HCT116 (cell line): Measurements from ENCODE around the gene DIS3L2. TPM values are rescaled to one million over a fixed set of nuclear protein-coding genes. Genes with fewer than 3 reads are reported as not detected.

Experiments
- ATAC-seq: fragments of 200-7000 bp; cut with Tn5 transposase; 2 replicates; pipeline ENCODE4 v1.9.1; 2020; ENCODE audit warnings: mild to moderate bottlenecking, moderate library complexity
- BruUV-seq: library from RNA; stranded (reverse); fragments of 400-500 nt; replicated peaks from 2 replicates; lab custom pipeline; 2021; lab: Mats Ljungman, UMichigan
- CTCF ChIA-PET: fragments of 300-600 bp; sonication (Branson Sonifier 250); formaldehyde crosslinking; loops from one replicate; lab custom pipeline; 2021; ENCODE audit warnings: antibody characterized with exemption; lab: Charles Lee
- POLR2A ChIA-PET: fragments of 300-600, 350-600 bp; sonication (Branson Sonifier 250); formaldehyde crosslinking; loops from one replicate; lab custom pipeline; 2021; ENCODE audit warnings: antibody characterized with exemption; lab: Charles Lee
- RAD21 ChIA-PET, 2 experiments: fragments of 300-600 bp; sonication (Branson Sonifier 250); formaldehyde crosslinking; loops; one replicate each; lab custom pipeline; 2023; ENCODE audit warnings: low total read pairs in 2 of 2; ENCODE audit not compliant: uncharacterized antibody in 2 of 2, unreplicated experiment in 2 of 2, low non-redundant PET in 1 of 2; lab: Charles Lee
- DNase-seq: peaks from one replicate; pipeline ENCODE4 v3.0.0-alpha.2; 2010; ENCODE audit warnings: low read depth, low spot score
- H2AFZ ChIP-seq: fragments of 200-600 bp; shearing (Covaris generic), sonication (generic); 2 replicates; pipeline ENCODE4 v1.6.1; 2017; ENCODE audit warnings: low read depth, mixed run types, mixed read lengths, antibody characterized with exemption, low read length; ENCODE audit not compliant: poor library complexity, severe bottlenecking
- H3K27ac ChIP-seq: 2 replicates; pipeline ENCODE4 v1.5.1; 2012; ENCODE audit warnings: low read depth, low read length
- H3K27me3 ChIP-seq: fragments of 200-600 bp; sonication (generic); 2 replicates; pipeline ENCODE4 v1.6.1; 2016; ENCODE audit warnings: mixed run types, low read length, mixed read lengths; ENCODE audit not compliant: insufficient read depth
- H3K36me3 ChIP-seq, 2 experiments: fragments of 200-500 bp in 1 of 2; fragments of 200-600 bp in 1 of 2; sonication (Bioruptor generic) in 1 of 2; sonication (generic) in 1 of 2; 2 replicates each; pipeline versions ENCODE4 v1.5.1 to v1.6.1; 2014 to 2016; ENCODE audit warnings: low read length in 2 of 2, inconsistent platforms in 1 of 2, mixed read lengths in 1 of 2, mixed run types in 1 of 2; ENCODE audit not compliant: insufficient read depth in 2 of 2, control insufficient read depth in 1 of 2
- H3K4me1 ChIP-seq, 2 experiments: fragments of 200-600 bp in 1 of 2; sonication (generic) in 1 of 2; 2 replicates each; pipeline versions ENCODE4 v1.5.1 to v1.6.1; 2012 to 2017; ENCODE audit warnings: low read length in 2 of 2, inconsistent platforms in 1 of 2, mild to moderate bottlenecking in 1 of 2, mixed read lengths in 1 of 2, mixed run types in 1 of 2, moderate library complexity in 1 of 2; ENCODE audit not compliant: insufficient read depth in 2 of 2, control insufficient read depth in 1 of 2
- H3K4me2 ChIP-seq: fragments of 200-600 bp; sonication (generic); 2 replicates; pipeline ENCODE4 v1.6.1; 2017; ENCODE audit warnings: mixed run types, low read length, mixed read lengths
- H3K4me3 ChIP-seq, 2 experiments: fragments of 200-600 bp in 1 of 2; sonication (generic) in 1 of 2; replicated peaks in 1 of 2; 2 replicates each; pipeline ENCODE4 v1.5.1; 2011 to 2016; ENCODE audit warnings: low read length in 2 of 2, control low read depth in 1 of 2, low read depth in 1 of 2, mild to moderate bottlenecking in 1 of 2, mixed read lengths in 1 of 2, mixed run types in 1 of 2
- H3K79me2 ChIP-seq: fragments of 200-600 bp; sonication (generic); 2 replicates; pipeline ENCODE4 v1.6.1; 2017; ENCODE audit warnings: mild to moderate bottlenecking, mixed run types, low read length, moderate library complexity, mixed read lengths; ENCODE audit not compliant: insufficient read depth
- H3K9ac ChIP-seq: fragments of 200-600 bp; sonication (generic); 2 replicates; pipeline ENCODE4 v1.6.1; 2016; ENCODE audit warnings: low read length, mixed read lengths
- H3K9me2 ChIP-seq: fragments of 200-600 bp; sonication (generic), shearing (Covaris generic); 2 replicates; pipeline ENCODE4 v1.6.1; 2017; ENCODE audit warnings: mixed run types, mild to moderate bottlenecking, moderate library complexity; ENCODE audit not compliant: insufficient read depth
- H3K9me3 ChIP-seq, 2 experiments: fragments of 200-500 bp in 1 of 2; fragments of 200-600 bp in 1 of 2; sonication (Bioruptor generic) in 1 of 2; sonication (generic) in 1 of 2; 2 replicates each; pipeline ENCODE4 v1.6.1; 2014 to 2017; ENCODE audit warnings: low read length in 2 of 2, mixed read lengths in 2 of 2, inconsistent platforms in 1 of 2, low read depth in 1 of 2, mild to moderate bottlenecking in 1 of 2, mixed run types in 1 of 2, moderate library complexity in 1 of 2; ENCODE audit not compliant: control insufficient read depth in 1 of 2, insufficient read depth in 1 of 2
- H4K20me1 ChIP-seq: fragments of 200-600 bp; sonication (generic), shearing (Covaris generic); 2 replicates; pipeline ENCODE4 v1.6.1; 2017; ENCODE audit warnings: mixed run types, mild to moderate bottlenecking, moderate library complexity; ENCODE audit not compliant: insufficient read depth
- ATF3 ChIP-seq: IDR thresholded peaks from 2 replicates; pipeline ENCODE4 v1.6.1; 2012
- CBX3 ChIP-seq: IDR thresholded peaks from 2 replicates; pipeline ENCODE4 v1.6.1; 2012; ENCODE audit warnings: low read depth
- CEBPB ChIP-seq: IDR thresholded peaks from 2 replicates; pipeline ENCODE4 v1.6.1; 2012; ENCODE audit warnings: low read depth
- CTCF ChIP-seq, 3 experiments: fragments of 200-600 bp in 1 of 3; sonication (generic) in 1 of 3; IDR thresholded peaks in 2 of 3; conservative IDR thresholded peaks in 1 of 3; 2 replicates each; pipeline ENCODE4 v1.5.1; 2012 to 2017; ENCODE audit warnings: low read depth in 2 of 3, low read length in 2 of 3, antibody characterized with exemption in 1 of 3, borderline replicate concordance in 1 of 3, control low read depth in 1 of 3, mild to moderate bottlenecking in 1 of 3, mixed read lengths in 1 of 3, mixed run types in 1 of 3, moderate library complexity in 1 of 3; ENCODE audit not compliant: insufficient read depth in 1 of 3
- EGR1 ChIP-seq: IDR thresholded peaks from 2 replicates; pipeline ENCODE4 v1.6.1; 2012; ENCODE audit warnings: low read depth
- EZH2 ChIP-seq: fragments of 200-600 bp; sonication (generic); IDR thresholded peaks from 2 replicates; pipeline ENCODE4 v1.6.1; 2017; ENCODE audit warnings: antibody characterized with exemption, mixed run types
- EZH2phosphoT487 ChIP-seq: fragments of 200-600 bp; IDR thresholded peaks from 2 replicates; pipeline ENCODE4 v1.6.1; 2018; ENCODE audit warnings: antibody characterized with exemption, borderline replicate concordance
- FOSL1 ChIP-seq: IDR thresholded peaks from 2 replicates; pipeline ENCODE4 v1.6.1; 2012; ENCODE audit warnings: low read depth
- JUND ChIP-seq: IDR thresholded peaks from 2 replicates; pipeline ENCODE4 v1.6.1; 2012
- POLR2A ChIP-seq: IDR thresholded peaks from 2 replicates; pipeline ENCODE4 v1.7.0; 2011; ENCODE audit warnings: borderline replicate concordance; ENCODE audit not compliant: insufficient read depth, insufficient read length; ENCODE audit errors: extremely low read depth
- POLR2AphosphoS5 ChIP-seq: IDR thresholded peaks from 2 replicates; pipeline ENCODE4 v1.6.1; 2011; ENCODE audit warnings: mild to moderate bottlenecking, low read depth, low read length, moderate library complexity
- RAD21 ChIP-seq: IDR thresholded peaks from 2 replicates; pipeline ENCODE4 v1.6.1; 2012; ENCODE audit warnings: low read depth, mild to moderate bottlenecking
- REST ChIP-seq: IDR thresholded peaks from 2 replicates; pipeline ENCODE4 v1.6.1; 2012; ENCODE audit warnings: low read depth
- SP1 ChIP-seq: IDR thresholded peaks from 2 replicates; pipeline ENCODE4 v1.6.1; 2012; ENCODE audit warnings: low read depth
- TCF7L2 ChIP-seq: IDR thresholded peaks from 2 replicates; pipeline ENCODE4 v1.7.0; 2011; ENCODE audit warnings: borderline replicate concordance, inconsistent platforms; ENCODE audit not compliant: insufficient read depth, insufficient read length; ENCODE audit errors: extremely low read depth
- YY1 ChIP-seq: IDR thresholded peaks from 2 replicates; pipeline ENCODE4 v1.6.1; 2011; ENCODE audit warnings: low read length, low read depth, moderate library complexity, mild to moderate bottlenecking; ENCODE audit not compliant: insufficient replicate concordance; ENCODE audit errors: extremely low read depth
- ZFX ChIP-seq: fragments of 450-650 bp; IDR thresholded peaks from 2 replicates; pipeline ENCODE4 v1.6.1; 2017
- ZNF274 ChIP-seq: fragments of 200-500 bp; sonication (Bioruptor generic); IDR thresholded peaks from 2 replicates; pipeline ENCODE4 v1.6.1; 2014; ENCODE audit warnings: mild to moderate bottlenecking, low read depth, low read length, inconsistent platforms
- intact Hi-C: fragments of 100-400 bp; cut with micrococcal nuclease; formaldehyde crosslinking; loops from 2 replicates; pipeline ENCODE4 v1.10.0; 2022
- total RNA-seq: library from RNA; stranded (reverse); gene quantifications from one replicate; pipeline ENCODE4 v1.2.1, GENCODE V29; 2021; ENCODE audit not compliant: unreplicated experiment
- TF ChIP-seq, protein P1 (sequence below): IDR thresholded peaks from 2 replicates; pipeline ENCODE4 v1.6.1; 2012
- TF ChIP-seq, protein P2 (sequence below): IDR thresholded peaks from 2 replicates; pipeline ENCODE4 v1.6.1; 2011; ENCODE audit warnings: mild to moderate bottlenecking, low read length, moderate library complexity; ENCODE audit not compliant: insufficient replicate concordance; ENCODE audit errors: extremely low read depth

The DIS3L2 gene
- total RNA-seq, 1 experiment from 2014 or later, result 42.5 TPM

GRCh38 chr2:232231554-232231953 lies 270.0 kb downstream of the DIS3L2 start:
- no peak overlapping the region for H3K9ac ChIP-seq
- H2AFZ ChIP-seq, result no peak overlapping the region
- no peaks in the 10 kb centered on the region for H3K9me2 ChIP-seq
- H4K20me1 ChIP-seq, result no peaks in the 10 kb centered on the region
- DNase-seq (no peak), ATAC-seq (no peak)
- intact Hi-C loops, result no loop called here
- ChIA-PET POLR2A (no interaction called here), CTCF (interaction anchor here (1.5 to 1.7 kb wide), 2 partner anchors 306 to 325 kb away, joined by 5 to 7 read pairs; no protein-coding TSS in a partner anchor), RAD21 (no interaction called here)
- no peaks in the 10 kb centered on the region for H3K27me3 ChIP-seq
- peaks cover 6 to 13% of the 10 kb centered on the region in 2 experiments; a peak in 3 of 4 replicates for H3K4me1 ChIP-seq
- H3K79me2 ChIP-seq, result no peaks in the 10 kb centered on the region
- H3K4me3 ChIP-seq, result no peak overlapping the region
- H3K27ac ChIP-seq, result no peak overlapping the region
- H3K4me2 ChIP-seq, result no peak overlapping the region
- no peaks in the 10 kb centered on the region for H3K36me3 ChIP-seq
- TF ChIP-seq RAD21, result no peak
- TF ChIP-seq ATF3, result no peak
- no peak for TF ChIP-seq TCF7L2
- no peak for TF ChIP-seq CTCF (IDR thresholded peaks at IDR 0.05 in 2 of 3, conservative IDR thresholded peaks at IDR 0.05 in 1 of 3; ENCODE audit: borderline replicate concordance in 1 of 3, insufficient read depth in 1 of 3, low read depth in 2 of 3, low read length in 2 of 3)
- no peak for TF ChIP-seq EGR1
- no peak for TF ChIP-seq FOSL1
- TF ChIP-seq REST, result no peak
- TF ChIP-seq, protein P1, sequence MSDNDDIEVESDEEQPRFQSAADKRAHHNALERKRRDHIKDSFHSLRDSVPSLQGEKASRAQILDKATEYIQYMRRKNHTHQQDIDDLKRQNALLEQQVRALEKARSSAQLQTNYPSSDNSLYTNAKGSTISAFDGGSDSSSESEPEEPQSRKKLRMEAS, result no peak
- no peak for TF ChIP-seq CBX3
- TF ChIP-seq CEBPB, result no peak
- no peak for TF ChIP-seq ZNF274
- TF ChIP-seq, protein P2, sequence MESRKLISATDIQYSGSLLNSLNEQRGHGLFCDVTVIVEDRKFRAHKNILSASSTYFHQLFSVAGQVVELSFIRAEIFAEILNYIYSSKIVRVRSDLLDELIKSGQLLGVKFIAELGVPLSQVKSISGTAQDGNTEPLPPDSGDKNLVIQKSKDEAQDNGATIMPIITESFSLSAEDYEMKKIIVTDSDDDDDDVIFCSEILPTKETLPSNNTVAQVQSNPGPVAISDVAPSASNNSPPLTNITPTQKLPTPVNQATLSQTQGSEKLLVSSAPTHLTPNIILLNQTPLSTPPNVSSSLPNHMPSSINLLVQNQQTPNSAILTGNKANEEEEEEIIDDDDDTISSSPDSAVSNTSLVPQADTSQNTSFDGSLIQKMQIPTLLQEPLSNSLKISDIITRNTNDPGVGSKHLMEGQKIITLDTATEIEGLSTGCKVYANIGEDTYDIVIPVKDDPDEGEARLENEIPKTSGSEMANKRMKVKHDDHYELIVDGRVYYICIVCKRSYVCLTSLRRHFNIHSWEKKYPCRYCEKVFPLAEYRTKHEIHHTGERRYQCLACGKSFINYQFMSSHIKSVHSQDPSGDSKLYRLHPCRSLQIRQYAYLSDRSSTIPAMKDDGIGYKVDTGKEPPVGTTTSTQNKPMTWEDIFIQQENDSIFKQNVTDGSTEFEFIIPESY, result no peak
- TF ChIP-seq POLR2A, result no peak
- no peak for TF ChIP-seq EZH2phosphoT487
- TF ChIP-seq SP1, result no peak
- no peak for TF ChIP-seq ZFX
- TF ChIP-seq POLR2AphosphoS5, result no peak
- TF ChIP-seq EZH2, result no peak
- TF ChIP-seq YY1, result no peak
- no peak for TF ChIP-seq JUND
- no TSS peak for BruUV-seq
- no peaks in the 10 kb centered on the region for H3K9me3 ChIP-seq
